ENCODE results near the gene SGCD.

DNA sequence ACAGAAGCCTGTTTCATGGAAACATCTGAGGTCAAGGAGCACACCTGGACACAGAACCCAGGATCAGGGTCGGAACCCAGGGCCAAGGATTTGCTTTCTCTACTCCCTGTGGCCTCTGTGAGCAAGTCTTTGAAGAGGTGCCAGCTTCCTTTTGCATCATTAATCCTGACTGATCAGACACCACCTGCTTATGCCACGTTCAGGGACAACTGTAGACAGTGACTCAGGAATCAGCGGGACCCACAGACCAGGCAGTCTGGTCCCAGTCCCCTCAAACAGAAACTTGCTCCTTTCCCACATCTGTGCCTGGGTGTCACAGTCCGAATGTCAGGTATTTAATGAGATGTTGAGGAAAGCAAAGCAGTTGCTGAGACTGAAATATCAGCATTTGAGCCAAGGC lies 154.8 kb downstream of the SGCD start:
- no peak for TF ChIP-seq EZH2 (IDR thresholded peaks at IDR 0.05; ENCODE audit: borderline replicate concordance, low read length)
- TF ChIP-seq, protein P1, sequence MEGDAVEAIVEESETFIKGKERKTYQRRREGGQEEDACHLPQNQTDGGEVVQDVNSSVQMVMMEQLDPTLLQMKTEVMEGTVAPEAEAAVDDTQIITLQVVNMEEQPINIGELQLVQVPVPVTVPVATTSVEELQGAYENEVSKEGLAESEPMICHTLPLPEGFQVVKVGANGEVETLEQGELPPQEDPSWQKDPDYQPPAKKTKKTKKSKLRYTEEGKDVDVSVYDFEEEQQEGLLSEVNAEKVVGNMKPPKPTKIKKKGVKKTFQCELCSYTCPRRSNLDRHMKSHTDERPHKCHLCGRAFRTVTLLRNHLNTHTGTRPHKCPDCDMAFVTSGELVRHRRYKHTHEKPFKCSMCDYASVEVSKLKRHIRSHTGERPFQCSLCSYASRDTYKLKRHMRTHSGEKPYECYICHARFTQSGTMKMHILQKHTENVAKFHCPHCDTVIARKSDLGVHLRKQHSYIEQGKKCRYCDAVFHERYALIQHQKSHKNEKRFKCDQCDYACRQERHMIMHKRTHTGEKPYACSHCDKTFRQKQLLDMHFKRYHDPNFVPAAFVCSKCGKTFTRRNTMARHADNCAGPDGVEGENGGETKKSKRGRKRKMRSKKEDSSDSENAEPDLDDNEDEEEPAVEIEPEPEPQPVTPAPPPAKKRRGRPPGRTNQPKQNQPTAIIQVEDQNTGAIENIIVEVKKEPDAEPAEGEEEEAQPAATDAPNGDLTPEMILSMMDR (conservative IDR thresholded peaks at IDR 0.05 in 1 of 2, IDR thresholded peaks at IDR 0.05 in 1 of 2; ENCODE audit: extremely low read depth in 1 of 2, insufficient read depth in 1 of 2, low read depth in 1 of 2, low read length in 2 of 2), result no peak

All from mammary epithelial cell (primary cell).